ENCODE data around the gene ETV4. TPM values are rescaled to one million over a fixed set of nuclear protein-coding genes. Genes with fewer than 3 reads are reported as not detected.
"Not testable (repeated sequence)": the region's sequence is repeated elsewhere in the genome, so short reads cannot be mapped to it uniquely, and the experiment has no call there.

ETV4 gene
- polyA plus RNA-seq, 4 donors: 32.7 to 41.2 (median 37.2) TPM

- no peak for DNase-seq (ENCODE audit: low read depth in 4 of 4, low spot score in 3 of 4)
Measured at GRCh38 chr17:43517615-43518386, 28.3 kb downstream of the ETV4 start.

DNA sequence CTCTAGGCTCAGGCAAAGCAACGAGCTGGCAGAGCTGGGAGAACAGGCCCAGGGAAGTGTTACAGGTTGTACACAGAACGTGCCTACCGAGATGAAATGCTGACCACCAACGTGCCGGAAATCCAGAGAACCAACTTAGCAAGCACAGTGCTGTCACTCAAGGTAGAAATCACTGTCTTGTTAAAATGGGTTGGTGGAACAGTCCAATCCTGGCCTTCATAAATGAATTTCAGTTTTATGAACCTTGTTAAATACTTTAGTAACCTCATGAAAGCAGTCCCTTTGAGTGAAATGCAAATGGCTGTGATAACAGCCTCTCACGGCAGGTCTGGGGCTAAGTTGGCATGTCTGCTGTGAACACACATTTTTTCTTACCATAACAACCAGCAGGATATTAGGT, 29.0 kb downstream of the ETV4 start:
- DNase-seq (ENCODE audit: low read depth in 4 of 4, low spot score in 3 of 4): no peak

DNA sequence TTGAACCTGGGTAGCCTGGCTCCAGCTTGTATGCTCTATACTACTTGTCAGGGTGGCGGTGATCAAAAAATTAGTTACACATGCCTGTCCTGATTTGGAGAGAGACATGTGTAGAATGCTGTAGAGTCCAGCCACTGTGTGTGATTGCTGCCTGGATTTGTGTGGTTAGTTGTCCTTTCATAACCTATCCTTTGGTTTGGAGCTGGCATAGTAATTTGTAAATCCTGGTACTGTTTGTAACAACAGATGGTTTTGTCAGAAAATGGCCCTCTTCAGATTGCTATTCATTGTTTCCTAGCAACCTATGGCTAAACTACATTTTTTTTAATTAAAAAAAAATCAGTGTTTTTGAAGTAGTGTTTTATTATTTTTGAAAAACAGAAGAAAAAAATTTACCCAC, 30.5 kb downstream of the ETV4 start:
- DNase-seq (ENCODE audit: low read depth in 4 of 4, low spot score in 3 of 4): no peak

- DNase-seq (ENCODE audit: low read depth in 4 of 4, low spot score in 3 of 4): not testable (repeated sequence)
Measured at GRCh38 chr17:43511199-43511598, 34.9 kb downstream of the ETV4 start.

DNA sequence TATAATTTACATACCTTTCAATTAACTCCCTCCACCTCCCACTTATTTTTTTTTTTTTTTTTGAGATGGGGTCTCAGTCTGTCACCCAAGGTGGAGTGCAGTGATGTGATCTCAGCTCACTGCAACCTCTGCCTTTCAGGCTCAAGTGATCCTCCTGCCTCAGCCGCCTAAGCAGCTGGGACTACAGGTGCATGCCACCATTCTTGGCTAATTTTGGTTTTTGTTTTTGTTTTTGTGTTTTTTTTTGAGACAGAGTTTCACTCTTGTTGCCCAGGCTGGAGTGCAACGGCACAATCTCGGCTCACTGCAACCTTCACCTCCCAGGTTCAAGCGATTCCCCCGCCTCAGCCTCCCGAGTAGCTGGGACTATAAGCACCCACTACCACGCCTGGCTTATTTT, 36.7 kb downstream of the ETV4 start:
- not testable (repeated sequence) for DNase-seq (ENCODE audit: low read depth in 4 of 4, low spot score in 3 of 4)

- no peak for DNase-seq (ENCODE audit: low read depth in 4 of 4, low spot score in 3 of 4)
Measured at GRCh38 chr17:43490621-43491020, 55.5 kb downstream of the ETV4 start.

GRCh38 chr17:43483674-43484551, 62.2 kb downstream of the ETV4 start, which contains the start of gene DHX8:
DHX8 (plus strand) TSS chr17:43483975; CDS start chr17:43484038, 63 bp downstream.
- DNase-seq (ENCODE audit: low read depth in 4 of 4, low spot score in 3 of 4): peak; percentile 97 to 99 (median 97)

DNA sequence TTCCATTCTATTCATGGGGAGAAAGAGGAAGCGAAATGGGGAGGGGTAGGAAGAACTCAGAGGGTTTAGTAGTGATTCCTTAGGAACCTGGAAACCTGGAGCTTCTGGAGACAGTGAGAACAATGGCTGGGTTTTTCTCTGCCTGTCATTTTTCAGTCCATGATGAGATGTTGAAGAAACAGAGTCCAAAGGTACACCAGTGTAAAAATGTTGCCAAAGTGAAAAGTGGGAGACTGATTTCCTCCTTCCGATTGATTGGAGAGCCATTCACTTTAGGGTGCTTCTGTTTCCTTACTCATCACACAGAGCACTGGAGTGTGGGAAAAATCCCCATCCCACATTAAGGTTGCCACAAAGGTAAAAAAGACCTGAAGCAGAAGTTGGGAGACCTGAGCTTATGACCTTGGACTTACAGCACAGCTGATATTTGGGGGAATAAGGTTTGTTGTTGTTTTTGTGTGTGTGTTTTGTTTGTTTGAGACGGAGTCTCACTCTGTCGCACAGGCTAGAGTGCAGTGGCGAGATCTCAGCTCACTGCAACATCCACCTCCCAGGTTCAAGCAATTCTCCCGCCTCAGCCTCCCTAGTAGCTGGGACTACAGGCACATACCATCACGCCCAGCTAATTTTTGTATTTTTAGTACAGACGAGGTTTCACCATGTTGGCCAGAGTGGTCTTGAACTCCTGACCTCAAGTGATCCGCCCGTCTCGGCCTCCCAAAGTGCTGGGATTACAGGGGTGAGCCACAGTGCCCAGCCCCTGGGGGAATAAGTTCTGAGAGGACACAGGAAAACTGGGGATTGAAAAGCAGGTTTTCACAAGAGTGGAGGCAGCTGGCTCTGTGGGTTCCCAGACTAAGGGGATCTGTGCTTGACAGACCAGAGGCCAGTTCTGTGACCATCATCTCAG, 63.8 kb downstream of the ETV4 start:
- no peak for DNase-seq (ENCODE audit: low read depth in 4 of 4, low spot score in 3 of 4)

DNA sequence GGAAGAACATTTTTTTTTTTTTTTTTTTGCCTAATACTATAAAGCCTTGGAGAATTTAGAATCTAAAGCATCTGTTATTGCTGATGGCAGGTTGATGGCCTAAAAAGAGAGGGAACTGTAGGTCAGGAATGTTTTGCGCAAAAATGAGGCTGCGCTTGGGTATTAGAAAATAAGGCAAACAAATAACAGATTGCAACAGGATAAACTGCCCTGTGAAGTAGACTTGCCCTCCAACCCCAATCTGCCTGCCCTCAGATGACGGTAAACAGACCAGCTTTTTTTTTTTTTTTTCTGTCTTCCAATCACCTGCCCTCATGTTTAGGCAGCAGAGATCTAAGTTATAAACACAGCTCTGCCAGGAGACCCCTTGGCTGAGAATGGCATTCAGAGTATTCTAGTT, 66.2 kb downstream of the ETV4 start:
- DNase-seq (ENCODE audit: low read depth in 4 of 4, low spot score in 3 of 4): no peak

Other genes starting within 250 kb of the ETV4 start
- gene ARL4D, start 147.3 kb downstream of the ETV4 start, polyA plus RNA-seq (ENCODE audit: insufficient read length in 4 of 4): 10 to 100 TPM in 2 of 4 donors, 1 to 10 TPM in 2; 8.7 to 16.8 (median 10.2) TPM
- 10 to 100 TPM; 39.7 to 47.2 (median 44.6) TPM for gene DHX8, start 62.4 kb downstream of the ETV4 start, polyA plus RNA-seq (ENCODE audit: insufficient read length in 4 of 4)
- gene MEOX1, start 115.6 kb upstream of the ETV4 start, polyA plus RNA-seq (ENCODE audit: insufficient read length in 4 of 4): 10 to 100 TPM in 3 of 4 donors, 1 to 10 TPM in 1; 7.1 to 15.1 (median 13.2) TPM
- 10 to 100 TPM; 54.7 to 79.6 (median 62.8) TPM for gene SOST, start 212.5 kb upstream of the ETV4 start, polyA plus RNA-seq (ENCODE audit: insufficient read length in 4 of 4)
- 10 to 100 TPM; 60.3 to 62.1 (median 61.6) TPM for gene DUSP3, start 232.6 kb upstream of the ETV4 start, polyA plus RNA-seq (ENCODE audit: insufficient read length in 4 of 4)
- gene CFAP97D1, start 234.1 kb upstream of the ETV4 start, polyA plus RNA-seq (ENCODE audit: insufficient read length in 4 of 4): under 1 TPM in 1 of 4 donors, not detected in 3; 0.06 TPM